Measurements from ENCODE around the gene RNF152. TPM values are rescaled to one million over a fixed set of nuclear protein-coding genes. Genes with fewer than 3 reads are reported as not detected.
"Not testable (repeated sequence)": the region's sequence is repeated elsewhere in the genome, so short reads cannot be mapped to it uniquely, and the experiment has no call there.

The RNF152 gene
- total RNA-seq, 1 donor from 2014 or later = 18.2 TPM

DNA sequence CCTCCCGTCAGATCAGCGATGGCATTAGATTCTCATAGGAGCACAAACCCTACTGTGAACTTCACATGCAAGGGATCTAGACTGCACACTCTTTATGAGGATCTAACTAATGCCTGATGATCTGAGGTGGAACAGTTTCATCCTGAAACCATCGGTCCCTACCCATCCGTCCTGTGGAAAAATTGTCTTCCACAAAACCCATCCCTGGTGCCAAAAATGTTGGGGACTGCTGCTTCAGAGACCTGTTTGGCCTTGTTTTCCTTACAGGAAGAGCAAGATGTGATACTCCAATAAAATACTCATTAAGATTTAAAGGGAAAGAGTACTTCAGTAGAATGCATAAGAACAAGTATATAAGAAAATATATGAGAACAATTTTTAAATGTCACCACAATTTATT, 71.1 kb downstream of the RNF152 start:
- DNase-seq (ENCODE audit: low spot score) = no peak

DNA sequence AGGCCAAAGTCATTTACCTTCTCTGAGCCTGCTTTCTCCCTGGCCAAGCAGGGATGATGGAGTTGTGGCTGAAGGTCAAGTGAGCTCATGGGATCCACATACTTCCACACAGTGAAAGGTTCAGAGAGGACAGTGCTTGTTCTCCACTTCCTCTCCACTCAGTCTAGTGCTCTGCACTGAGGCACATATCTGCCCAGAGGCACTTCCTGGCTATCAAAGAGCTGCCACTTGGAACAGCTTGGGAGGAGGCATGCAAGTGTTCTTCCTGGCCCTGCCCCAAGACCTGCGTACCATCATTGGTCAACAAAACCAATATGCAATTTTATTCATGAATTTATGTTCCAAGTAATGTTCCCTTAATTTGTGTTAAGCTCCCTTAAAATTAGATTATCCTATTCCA, 71.9 kb downstream of the RNF152 start:
- DNase-seq (ENCODE audit: low spot score) = no peak

DNA sequence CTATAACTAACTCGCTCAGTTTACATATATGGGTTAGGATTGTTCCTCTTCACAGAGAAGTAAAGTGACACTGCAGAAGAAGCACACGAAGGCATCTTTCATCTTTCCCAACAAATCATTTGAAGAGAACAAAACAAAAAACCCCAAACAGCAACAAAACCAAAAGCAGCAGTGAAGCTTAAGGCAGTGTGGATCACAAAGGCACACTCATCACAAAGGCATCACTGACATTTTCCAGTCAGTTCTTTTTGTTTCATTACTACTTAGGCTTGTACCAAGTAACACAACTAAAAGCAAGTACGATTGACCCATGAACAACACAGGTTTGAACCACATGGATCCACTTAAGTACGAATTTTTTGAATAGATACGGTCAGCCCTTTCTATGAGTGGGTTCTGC, 75.7 kb downstream of the RNF152 start:
- DNase-seq (ENCODE audit: low spot score) = no peak

DNA sequence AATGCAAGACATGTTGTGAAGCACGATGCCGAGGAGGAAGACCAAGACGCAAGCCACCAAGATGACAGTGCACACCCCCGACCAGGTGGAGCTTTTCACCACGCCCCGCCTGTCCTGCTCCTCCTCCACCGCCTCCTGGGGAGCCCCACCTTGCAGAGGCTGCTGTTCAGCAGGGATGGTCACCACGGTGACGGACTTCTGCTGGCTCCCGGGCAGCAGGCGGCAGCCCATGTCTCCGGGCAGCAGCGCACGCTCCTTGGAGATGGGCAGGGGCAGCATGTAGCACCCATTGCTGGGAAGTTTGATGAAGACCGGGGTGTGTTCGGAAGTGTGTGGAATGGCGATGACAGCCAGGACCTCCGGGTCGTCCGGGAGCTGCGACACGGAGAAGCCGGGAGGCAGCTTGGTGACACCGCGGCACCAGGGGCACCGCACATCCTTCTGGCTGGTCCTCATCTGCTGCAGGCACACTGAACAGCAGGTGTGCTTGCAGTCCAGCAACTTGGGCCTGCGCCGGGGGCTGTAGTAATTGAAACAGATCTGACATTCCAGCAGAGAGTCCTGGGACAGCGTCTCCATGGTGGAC, 76.8 kb downstream of the RNF152 start:
- no peak for DNase-seq (ENCODE audit: low spot score)

DNA sequence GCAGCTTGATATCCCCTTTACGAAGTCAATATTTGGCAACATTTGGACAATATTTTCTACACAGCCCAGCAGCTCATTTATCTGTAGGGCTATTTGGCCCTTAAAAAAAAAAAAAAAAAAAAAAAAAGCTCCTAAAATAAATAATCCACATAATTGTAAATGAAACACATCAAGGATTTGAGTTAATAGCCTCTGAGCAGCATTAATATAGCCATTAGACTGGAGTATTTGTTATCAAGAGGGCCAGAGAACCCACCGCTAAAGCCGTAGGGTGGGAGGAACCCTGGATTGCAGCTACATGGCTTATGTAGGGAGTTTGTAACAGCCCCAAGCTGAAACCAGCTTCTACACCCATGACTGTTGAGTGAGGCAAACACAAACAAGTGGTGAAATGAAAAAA, 84.5 kb downstream of the RNF152 start:
- DNase-seq (ENCODE audit: low spot score) = no peak

DNA sequence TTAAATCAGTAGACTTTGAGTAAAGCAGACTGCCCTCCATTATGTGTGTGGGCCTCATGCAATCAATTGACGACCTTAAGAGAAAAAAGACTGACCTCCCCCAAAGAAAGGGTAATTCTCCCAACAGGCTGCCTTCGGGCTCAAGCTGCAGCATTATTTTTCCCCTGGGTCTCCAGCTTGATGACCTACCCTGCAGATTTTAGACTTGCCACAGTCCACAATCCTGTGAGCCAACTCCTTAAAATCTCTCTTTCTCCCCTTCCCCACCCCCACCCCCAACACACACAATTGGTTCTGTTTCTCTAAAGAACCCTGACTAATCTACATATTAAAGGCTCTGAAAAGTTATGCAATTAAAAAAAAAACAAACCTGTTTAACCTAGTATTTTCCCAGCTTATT, 89.4 kb downstream of the RNF152 start:
- DNase-seq (ENCODE audit: low spot score) = no peak

DNA sequence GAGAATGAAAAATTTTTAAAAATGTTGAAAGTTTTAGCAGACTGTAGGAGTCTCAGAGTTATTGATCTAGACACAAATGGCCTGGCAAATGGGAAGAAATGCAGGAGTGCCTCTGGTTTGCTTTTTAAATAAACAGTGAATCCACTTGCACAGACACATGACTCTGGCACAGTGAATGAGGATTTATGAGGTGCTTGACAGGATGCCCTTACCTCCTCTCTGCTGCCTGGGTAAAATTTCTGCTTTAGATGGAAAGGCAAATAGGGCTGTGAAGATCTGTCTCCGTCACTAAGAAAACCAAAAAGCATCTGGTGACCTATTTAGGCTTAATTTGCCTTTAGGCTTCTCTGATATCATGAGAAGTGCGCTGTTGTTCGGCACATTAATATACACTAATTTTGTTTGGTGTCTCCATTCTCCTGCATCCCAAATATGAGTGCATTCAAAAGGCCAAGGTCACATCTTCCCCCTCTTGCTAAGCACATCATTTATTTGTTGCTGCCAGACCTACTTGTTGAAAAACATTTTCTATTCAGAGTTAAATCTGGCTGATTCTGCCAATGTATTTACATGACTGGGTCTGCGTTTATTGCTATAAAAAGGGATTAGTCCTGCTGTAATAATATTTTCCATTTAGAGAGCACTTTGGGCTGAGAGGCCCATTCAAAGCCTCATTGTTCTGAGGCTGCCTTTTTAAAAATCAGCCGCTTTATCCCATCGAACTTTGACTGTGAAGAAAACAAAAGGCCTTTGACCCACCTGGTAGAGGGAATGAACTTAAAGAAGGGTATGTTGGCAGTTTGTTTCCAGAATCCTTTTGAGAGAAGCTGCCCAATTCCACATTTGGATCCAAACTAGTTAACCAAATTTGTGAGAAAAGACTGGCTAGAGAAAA, 94.9 kb downstream of the RNF152 start:
- no peak for DNase-seq (ENCODE audit: low spot score)

DNA sequence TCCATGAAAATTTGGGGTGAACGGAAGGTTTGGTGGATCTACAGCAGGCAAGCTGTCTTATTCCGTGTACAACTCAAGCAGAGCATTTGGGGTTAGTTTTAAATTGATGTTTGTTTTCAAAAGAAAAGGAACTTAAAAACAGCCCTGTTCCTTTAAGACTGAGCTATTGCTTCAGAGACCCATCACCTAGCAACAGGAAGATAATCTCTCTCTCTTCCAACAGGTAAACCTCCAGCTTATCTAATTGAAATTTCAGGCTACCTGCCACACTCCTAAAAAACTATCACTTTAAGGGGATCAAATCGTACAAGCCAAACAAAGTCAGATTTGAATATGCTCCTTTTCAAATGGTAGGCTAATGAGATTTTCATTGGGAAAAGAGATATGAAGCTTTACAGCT, 101.8 kb downstream of the RNF152 start:
- DNase-seq (ENCODE audit: low spot score) = no peak

DNA sequence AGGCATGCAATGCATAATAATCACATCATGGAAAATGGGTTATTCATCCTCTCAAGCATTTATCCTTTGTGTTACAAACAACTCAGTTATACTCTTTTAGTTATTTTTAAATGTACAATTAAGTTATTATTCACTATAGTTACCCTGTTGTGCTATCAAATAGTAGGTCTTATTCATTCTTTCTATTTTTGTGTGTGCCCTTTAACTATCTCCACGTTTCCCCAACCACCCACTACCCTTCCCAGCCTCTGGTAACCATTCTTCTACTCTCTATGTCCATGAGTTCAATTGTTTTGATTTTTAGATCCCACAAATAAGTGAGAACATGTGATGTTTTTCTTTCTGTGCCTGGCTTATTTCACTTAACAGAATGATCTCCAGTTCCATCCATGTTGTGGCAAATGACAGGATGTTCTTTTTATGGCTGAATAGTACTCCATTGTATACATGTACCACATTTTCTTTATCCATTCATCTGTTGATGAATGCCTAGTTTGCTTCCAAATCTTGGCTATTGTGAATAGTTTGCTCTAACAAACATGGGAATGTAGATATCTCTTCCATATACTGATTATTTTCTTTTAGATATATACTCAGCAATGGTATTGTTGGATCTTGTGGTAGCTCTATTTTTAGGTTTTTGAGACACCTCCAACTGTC, 105.7 kb downstream of the RNF152 start:
- DNase-seq (ENCODE audit: low spot score) = not testable (repeated sequence)

DNA sequence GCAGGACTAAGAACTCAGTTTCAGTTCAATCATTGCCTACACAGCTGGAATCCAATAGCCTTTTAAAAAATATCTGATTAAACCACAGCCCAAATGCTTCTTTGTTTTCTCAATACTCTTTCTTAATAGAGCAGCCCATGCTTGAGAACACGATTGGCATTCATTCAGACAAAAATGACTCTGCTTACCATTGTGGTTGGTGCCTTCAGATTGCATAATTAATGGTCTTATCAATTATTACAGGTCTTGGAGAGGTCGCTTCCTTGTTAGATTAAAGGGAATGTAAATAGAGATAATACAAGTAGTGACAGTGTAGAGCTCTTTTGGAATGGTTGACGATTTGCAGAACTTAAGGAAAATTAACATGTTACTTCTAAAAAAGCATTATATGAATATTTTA, 107.2 kb downstream of the RNF152 start:
- DNase-seq (ENCODE audit: low spot score) = no peak

DNA sequence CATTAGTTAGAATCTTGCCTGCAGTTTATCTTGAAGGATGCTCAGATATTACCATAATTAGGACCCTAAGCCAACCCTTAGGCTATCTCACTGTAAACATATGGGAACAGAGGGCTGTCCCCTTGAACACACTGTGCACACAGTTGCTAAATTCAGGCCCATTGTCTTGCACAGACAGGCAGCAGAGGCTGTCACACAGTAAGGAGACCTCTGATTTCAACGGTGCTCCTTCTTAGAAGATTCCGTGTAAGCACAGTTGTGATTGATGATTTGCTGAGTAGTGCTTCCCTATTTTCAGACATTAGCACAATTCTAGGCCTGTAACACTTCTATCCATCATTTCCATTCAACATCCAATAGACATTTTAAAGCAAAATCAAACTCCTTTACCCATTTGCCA, 108.0 kb downstream of the RNF152 start:
- DNase-seq (ENCODE audit: low spot score) = no peak

DNA sequence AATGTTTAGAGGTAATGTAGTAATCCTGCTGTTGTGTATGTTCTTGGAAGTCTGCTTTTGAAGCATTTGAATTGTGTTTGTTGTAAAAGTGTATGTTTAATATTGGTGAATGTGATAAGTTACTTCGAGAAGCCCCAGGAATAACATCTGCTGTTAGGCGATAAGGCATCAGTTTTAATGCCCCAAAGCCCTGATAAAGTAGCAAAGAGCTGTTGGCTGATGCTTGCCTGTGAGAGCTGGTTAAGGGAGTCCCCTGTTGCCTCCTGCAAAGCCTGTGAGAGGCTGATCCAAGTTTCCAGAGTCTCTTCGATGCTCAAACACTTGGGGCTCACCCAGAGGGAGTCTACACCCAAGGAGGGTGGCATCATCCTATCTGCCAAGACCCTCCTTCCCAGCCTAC, 110.3 kb downstream of the RNF152 start:
- no peak for DNase-seq (ENCODE audit: low spot score)

DNA sequence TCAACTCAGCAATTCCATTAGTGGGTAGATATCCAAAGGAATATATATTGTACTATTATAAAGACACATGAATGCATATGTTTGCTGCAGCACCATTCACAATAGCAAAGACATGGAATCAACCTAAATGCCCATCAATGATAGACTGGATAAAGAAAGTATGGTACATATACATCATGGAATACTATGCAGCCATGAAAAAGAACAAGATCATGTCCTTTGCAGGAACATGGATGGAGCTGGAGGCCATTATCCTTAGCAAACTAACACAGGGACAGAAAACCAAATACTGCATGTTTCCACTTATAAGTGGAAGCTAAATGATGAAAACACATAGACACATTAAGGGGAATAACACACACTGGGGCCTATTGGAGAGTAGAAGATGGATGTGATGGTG, 116.6 kb downstream of the RNF152 start:
- DNase-seq (ENCODE audit: low spot score) = not testable (repeated sequence)

DNA sequence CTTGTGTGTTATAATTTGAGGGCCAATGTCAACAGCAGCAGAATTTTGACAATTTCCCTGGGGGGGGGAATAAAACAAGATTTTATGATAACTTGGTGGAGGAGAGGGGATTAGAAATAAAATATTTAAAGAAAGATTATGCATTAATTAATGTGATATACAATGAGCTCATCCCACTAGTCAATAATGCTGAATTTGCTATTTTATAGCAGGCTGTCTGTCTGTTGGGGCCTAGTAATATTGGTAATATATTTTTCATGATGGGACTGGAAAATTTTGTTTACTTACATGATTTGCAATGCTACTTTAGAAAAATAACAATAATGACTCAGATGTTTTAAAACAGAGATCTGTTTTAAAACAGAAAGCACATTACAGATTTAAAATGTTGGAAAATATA, 118.0 kb downstream of the RNF152 start:
- DNase-seq (ENCODE audit: low spot score) = no peak

DNA sequence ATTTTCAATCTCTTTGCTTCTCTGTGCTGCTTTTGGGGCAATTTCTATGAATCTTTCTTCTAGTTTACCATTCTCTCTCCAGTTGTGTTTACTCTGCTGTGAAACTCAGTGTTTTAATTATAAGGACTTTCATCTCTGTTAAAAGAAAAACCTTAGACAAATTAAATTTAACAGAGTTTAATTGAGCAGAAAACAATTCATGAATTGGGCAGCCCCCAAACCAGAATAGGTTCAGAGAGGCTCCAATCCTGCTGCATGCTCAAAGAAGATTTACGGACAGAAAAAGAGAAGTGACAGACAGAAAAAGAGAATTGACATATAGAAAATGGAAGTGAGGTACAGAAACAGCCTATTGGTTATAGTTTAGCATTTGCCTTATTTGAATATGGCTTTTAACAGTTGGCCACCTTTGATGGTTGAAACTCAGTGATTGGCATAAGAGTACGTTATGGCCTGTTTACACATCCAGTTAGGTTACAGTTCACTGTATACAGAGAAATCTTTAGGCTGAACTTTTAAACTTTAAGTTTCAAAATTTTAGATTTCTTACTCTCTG, 120.4 kb downstream of the RNF152 start:
- no peak for DNase-seq (ENCODE audit: low spot score)

DNA sequence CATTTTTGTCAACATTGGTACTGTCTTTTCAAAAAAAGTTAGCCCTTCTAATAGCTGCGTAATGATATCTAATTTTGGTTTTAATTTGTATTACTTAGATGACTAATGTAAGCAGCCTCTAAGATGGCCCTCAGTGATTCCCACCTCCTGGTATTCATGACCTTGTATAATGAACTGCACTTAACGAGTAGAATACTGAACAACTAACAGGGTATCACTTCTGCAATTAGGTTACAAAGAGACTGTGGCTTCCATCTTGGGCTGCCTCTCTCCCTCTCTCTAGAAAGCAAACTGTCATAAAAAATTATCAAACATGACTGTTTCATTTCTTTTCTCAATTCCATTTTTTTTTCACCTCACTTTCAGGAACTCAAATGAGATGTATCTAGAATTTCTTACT, 120.9 kb downstream of the RNF152 start:
- DNase-seq (ENCODE audit: low spot score) = no peak

DNA sequence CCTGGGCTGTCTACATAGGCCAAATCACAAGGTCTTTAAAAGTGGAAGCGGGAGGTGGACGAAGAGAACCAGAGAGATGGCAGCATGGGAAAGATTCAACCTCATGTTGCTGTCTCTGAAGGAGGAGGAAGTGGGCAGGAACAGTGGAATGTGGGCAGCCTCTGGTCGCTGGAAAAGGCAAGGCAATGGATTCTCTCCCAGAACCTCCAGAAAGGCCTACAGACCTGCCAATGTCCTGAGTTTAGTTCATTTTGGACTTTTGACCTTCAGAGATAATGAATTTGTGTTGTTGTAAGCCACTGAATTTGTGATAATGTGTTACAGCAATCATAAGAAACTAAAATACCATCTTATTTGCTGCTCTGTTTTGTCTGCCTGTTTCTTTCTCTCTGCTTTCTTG, 122.5 kb downstream of the RNF152 start:
- no peak for DNase-seq (ENCODE audit: low spot score)

DNA sequence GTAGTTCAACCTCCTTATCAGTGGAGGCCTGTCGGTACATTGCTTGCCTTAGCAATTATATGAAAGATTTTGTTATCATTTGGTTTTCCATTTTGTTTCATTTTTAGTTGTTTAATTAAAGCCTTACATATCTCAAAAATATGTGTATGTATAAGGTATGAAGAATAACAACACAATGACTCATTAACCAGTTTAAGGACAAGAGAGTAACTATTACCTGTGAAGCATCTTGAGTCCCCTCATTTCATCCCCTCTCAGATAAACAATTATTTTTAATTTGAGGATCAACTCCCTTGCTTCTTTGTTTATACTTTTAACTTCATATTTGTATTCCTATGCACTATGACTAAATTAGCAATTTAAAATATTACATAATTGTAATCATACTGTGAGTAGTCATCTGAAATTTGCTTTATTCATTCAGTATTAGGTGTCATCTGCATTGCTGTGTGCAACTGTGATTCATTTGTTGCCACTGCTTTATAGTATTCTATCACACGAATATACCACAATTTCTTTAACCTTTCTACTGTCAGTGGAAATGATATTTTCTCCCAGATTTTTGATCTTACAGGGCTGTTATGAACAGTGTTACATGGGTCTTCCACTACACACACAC, 126.4 kb downstream of the RNF152 start:
- DNase-seq (ENCODE audit: low spot score) = no peak

DNA sequence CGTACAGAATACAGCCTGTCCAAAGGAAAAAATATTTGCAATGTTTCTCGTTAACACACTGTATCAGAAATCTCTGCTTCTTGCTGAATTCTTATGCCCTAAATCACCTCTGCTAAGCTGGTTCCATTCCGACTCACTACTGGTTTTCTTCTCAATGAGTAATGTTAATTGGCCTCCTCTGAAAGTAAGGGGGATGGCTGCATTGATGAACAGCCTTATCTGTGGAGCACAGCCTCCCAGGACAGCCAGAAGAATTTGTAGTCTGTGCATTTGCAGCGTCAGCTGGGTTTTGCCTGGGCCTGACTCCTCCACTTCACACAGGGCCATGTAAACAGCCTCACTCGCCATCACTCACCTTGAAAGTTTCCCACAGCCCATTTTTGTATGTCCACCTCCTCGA, 127.7 kb downstream of the RNF152 start:
- DNase-seq (ENCODE audit: low spot score) = no peak

DNA sequence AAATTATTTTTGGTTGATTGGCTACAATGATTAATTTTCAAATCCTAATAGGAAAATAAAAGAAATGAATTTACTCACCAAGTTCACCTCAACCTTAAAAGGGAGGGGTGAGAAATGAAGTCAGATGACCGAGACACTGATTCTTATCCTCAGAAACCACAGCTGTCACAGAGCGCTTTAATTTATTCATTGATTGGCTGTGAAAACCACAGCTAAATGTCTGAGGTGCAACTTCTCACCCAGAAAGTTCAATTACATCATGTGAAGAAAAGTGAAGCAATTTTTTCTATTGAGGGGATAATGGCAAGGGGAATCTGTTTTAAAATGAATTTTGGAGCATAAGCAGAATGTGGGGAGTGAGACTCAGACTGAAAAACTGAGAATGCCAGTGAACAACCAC, 128.4 kb downstream of the RNF152 start:
- no peak for DNase-seq (ENCODE audit: low spot score)

DNA sequence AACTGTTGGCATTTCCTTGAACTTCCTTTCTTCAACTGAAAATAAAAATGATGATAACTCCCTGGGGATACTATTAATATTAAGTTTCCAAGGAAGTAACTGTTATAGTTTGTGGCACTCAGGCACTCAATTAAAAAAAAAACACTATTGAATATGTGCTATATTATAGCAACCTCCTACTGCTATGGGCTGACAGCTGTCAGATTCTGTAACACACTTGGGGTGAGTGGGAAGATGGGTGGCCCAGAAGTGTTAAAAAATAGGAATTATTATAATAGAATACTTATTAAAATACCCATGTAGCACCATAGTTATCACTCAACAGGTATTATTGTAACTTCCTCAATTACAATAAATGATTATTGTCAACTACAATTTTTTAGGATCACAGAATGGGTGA, 130.9 kb downstream of the RNF152 start:
- no peak for DNase-seq (ENCODE audit: low spot score)

Measured in mucosa of gallbladder (tissue), 1 donor.